ENCODE data around the gene SAFB2. TPM values are rescaled to one million over a fixed set of nuclear protein-coding genes. Genes with fewer than 3 reads are reported as not detected.

Gene SAFB2
- 26.6 and 30.9 TPM in 2 replicates for total RNA-seq

GRCh38 chr19:5622465-5623396 is at the start of gene SAFB2, which contains the start of gene SAFB:
Gene SAFB2 (minus strand): TSS chr19:5622776. CDS start chr19:5622715, 61 bp downstream.
Gene SAFB (plus strand): TSS chr19:5623083. CDS start chr19:5623206, 123 bp downstream.

DNA sequence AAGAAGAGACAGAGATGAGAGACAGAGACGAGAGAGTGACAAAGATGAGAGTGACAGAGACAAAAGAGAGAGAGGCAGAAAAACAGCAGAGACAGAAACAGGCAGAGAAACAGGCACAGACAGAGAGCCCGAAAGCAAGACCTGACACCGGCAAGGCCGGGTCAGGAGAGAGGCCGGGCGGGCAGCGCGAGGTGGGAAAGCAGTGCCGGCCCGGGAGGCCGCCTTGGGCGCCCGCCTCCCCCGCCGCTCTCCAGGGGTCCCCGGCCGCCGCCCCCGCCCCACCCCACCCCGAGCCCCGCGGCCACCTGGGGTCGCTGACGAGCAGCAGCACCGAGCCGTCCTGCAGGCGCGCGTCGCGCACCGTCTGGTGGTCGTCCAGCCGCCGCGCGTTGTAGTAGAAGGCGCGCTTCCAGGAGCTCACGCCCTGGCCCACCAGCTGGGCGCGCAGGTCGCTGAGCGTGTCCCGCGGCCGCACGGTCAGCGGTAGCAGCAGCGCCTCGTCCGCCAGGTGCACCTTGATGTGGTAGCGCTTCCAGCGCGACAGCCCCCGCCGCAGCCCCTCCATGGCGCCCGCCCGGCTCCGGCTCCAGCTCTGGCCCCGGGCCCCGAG is 55.1 kb downstream of the SAFB2 start, which contains the start of gene TINCR:
TINCR (minus strand) TSS at position 594 of the 610 bp plus-strand sequence.

Other genes with a start within 250 kb of the SAFB2 start
- not detected in 2 replicates for gene ZNRF4, start 167.4 kb downstream of the SAFB2 start, total RNA-seq
- not detected in 2 replicates for gene TINCR, start 54.8 kb downstream of the SAFB2 start, total RNA-seq
- gene SAFB, start 307 bp upstream of the SAFB2 start, total RNA-seq = 47.1 and 52.9 TPM in 2 replicates
- gene MICOS13, start 57.7 kb upstream of the SAFB2 start, total RNA-seq = 27.8 and 32.5 TPM in 2 replicates
- 7.3 and 7.8 TPM in 2 replicates for gene HSD11B1L, start 58.3 kb upstream of the SAFB2 start, total RNA-seq
- 513 and 637 TPM in 2 replicates for gene RPL36, start 67.5 kb upstream of the SAFB2 start, total RNA-seq
- 92.9 and 106 TPM in 2 replicates for gene LONP1, start 97.4 kb upstream of the SAFB2 start, total RNA-seq
- not detected in 2 replicates for gene CATSPERD, start 97.9 kb upstream of the SAFB2 start, total RNA-seq
- gene PRR22, start 162.0 kb upstream of the SAFB2 start, total RNA-seq = under 0.01 and 0.30 TPM in 2 replicates
- gene DUS3L, start 168.4 kb upstream of the SAFB2 start, total RNA-seq = 29.2 and 35.0 TPM in 2 replicates
- not detected in 2 replicates for gene NRTN, start 182.3 kb upstream of the SAFB2 start, total RNA-seq
- gene FUT6, start 216.9 kb upstream of the SAFB2 start, total RNA-seq = not detected in 2 replicates
- gene FUT3, start 228.7 kb upstream of the SAFB2 start, total RNA-seq = not detected in 2 replicates
- gene FUT5, start 247.8 kb upstream of the SAFB2 start, total RNA-seq = not detected in 2 replicates

Measured in epithelial cell of umbilical artery (primary cell).